GM19043 (cell line): ENCODE data around the gene RUBCN.
"Not testable (repeated sequence)": the region's sequence is repeated elsewhere in the genome, so short reads cannot be mapped to it uniquely, and the experiment has no call there.

Source experiments
- ATAC-seq: cut with Tn5 transposase; IDR thresholded peaks from one replicate; pipeline ENCODE4 v1.9.1; 2021; ENCODE audit warnings: low read depth; ENCODE audit not compliant: unreplicated experiment

RUBCN gene

DNA sequence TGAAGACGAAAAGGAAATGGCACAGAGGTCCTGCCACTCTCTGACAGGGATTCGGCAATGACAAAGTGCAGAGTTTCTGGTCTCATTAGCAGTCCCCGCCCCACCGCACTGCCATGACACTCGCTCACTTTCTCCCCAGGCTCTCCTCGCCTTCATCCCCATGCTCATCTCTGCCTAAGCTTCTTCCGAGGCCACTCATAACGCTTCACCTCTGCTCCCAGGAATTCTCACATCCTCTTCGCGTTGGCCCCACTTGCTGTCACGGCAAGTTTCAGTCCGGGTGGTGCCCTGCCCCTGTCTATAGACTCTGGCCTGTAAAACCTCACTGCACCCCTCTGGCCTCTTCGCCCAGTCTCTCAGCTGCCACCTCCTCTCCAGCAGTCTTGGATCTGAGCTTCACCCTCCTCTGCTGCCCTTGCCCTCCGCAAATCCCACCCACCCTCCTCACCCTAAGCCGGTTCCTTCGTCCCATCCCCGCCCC is 654 bp downstream of the RUBCN start:
- no peak for ATAC-seq

DNA sequence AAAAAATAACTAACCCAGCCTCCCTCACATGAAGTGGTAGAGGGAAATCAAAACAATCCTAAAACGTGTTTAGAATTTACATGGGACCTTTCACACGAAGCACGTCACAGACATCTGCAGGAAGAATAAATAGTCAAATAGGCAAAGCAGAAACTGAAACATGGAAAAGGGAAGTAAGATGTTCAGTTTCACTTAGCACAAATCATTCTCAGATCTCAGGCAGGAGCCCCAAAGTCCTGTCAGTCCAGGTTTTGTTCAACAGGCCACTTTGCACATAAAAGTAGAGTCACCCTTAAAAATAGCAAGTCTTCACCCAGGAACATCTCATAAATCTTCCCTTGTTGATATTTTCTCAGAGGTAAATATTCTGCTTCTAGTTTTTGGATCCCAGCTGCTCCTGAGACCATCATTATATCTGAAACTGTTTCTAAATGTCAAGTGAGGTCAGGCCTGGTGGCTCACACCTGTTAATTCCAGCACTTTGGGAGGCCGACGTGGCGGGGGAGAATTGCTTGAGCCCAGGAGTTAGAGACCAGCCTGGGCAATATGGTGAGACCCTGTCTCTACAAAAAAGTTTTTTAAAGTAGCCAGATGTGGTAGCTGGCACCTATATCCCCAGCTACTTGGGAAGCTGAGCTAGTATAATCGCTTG is 1.9 kb downstream of the RUBCN start:
- peak; percentile 46 for ATAC-seq

DNA sequence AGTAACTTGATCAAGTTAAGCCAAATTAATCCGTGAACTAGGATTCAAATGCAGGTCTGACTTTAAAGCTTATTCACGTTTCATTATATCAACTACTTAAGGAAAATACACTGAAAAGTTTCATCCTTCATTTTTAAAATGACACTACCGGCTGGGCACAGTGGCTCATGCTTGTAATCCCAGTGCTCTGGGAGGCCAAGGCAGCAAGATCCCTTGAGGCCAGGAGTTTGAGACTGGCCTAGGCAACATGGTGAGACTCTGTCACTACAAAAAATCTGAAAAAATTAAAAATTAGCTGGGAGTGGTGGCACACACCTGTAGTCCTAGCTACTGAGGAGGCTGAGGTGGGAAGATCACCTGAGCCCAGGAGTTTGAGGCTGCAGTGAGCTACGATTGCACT is 3.7 kb downstream of the RUBCN start:
- ATAC-seq, result no peak

DNA sequence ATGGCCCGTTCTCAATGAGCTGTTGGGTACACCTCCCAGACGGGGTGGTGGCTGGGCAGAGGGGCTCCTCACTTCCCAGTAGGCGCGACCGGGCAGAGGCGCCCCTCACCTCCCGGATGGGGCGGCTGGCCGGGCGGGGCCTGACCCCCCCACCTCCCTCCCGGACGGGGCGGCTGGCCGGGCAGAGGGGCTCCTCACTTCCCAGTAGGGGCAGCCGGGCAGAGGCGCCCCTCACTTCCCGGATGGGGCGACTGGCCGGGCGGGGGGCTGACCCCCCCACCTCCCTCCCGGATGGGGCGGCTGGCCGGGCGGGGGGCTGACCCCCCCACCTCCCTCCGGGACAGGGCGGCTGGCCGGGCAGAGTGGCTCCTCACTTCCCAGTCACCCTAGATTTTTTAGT is 5.2 kb downstream of the RUBCN start:
- ATAC-seq, result not testable (repeated sequence)

DNA sequence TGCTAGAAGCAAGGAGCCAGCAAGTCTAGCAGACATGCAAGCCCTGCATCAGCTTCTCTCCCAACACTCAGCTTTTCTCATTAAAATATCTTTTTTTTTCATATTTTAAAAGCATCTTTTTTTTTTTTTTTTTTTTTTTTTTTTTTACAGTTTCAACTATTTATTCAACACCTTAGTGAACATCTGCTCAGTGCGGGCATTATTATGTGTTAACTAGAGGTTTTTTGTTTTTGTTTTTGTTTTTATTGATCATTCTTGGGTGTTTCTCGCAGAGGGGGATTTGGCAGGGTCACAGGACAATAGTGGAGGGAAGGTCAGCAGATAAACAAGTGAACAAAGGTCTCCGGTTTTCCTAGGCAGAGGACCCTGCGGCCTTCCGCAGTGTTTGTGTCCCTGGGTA is 5.9 kb downstream of the RUBCN start:
- ATAC-seq, result not testable (repeated sequence)

DNA sequence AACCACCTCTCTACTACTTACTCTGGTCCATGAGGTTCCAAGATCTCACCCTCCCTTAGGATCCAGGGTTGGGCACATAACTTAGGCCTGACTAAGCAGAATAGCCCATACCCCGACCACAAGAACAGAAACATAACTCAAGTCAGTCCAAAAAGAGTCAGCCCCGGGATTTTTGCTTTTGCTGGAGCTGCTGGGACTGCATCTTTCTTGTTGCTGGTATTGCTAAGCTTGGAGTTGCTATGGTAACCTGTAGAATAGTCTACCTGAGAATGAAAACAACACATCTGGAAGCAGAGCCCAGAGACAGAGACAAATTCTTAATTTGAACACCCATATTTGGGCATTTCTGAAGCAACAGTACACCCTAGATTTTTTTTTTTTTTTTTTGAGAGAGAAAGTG is 6.5 kb downstream of the RUBCN start:
- no peak for ATAC-seq

DNA sequence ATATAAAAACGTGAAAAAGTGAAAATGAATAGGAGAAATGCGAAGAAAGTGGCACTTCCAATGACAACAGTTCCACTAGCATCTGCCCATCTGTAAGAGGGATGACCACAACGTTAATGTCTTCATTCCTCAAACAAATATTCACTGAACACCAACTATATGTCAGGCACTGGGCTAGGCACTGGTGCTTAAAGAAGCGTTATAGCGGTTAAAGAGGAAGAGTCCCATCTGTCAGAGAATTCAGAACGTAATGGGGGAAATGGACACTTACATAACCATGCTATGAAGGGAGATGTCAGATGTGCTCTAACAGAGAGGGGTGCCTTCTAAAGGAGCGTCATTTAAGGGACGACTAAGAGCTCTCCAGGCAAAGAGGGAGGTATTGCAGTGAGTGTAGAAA is 8.2 kb downstream of the RUBCN start:
- ATAC-seq, result no peak

DNA sequence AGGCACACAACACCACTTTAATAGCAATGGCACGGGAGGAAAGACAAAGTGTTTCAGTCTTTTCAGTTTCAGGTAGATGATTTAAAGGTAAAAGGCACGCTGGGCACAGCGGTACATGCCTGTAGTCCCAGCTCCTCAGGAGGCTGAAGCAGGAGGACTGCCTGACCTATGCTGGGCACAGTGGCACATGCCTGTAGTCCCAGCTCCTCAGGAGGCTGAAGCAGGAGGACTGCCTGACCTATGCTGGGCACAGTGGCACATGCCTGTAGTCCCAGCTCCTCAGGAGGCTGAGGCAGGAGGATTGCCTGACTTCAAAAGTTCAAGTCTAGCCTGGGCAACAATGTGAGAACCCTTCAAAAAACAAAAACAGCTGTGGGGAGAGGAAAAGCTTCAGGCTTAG is 8.8 kb downstream of the RUBCN start:
- not testable (repeated sequence) for ATAC-seq

DNA sequence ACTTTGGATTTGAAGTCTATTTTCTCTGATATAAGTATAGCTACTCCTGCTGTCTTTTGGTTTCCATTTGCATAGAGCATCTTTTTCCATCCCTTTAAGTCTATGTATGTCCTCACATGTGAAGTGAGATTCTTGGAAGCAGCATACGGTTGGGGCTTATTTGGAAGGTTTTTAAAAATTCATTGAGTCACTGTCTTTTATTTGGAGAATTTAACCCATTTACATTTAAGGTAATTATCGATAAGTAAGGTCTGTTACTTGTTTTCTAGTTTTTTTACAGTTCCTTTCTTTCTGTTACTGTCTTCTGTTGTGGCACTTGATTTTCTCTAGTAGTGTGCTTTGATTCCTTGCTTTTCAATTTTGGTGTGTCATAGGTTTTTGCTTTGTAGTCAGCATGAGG is 14.0 kb downstream of the RUBCN start:
- ATAC-seq, result no peak

DNA sequence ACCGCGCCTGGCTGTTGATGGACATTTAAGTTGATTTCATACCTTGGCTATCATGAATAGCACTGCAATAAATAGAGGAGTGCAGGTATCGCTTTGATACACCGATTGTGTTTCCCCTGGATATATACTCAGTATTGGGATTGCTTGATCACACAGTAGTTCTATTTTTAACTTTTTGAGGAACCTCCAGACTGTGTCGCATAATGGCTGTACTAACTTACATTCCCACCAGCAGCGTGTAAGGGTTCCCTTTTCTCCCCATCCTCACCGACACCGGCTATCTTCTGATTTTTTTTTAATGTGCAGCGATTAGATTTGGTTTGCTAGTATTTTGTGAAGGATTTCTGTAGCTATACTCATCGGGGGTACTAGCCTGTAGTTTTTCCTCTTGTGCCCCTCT is 16.0 kb downstream of the RUBCN start:
- ATAC-seq, result no peak

DNA sequence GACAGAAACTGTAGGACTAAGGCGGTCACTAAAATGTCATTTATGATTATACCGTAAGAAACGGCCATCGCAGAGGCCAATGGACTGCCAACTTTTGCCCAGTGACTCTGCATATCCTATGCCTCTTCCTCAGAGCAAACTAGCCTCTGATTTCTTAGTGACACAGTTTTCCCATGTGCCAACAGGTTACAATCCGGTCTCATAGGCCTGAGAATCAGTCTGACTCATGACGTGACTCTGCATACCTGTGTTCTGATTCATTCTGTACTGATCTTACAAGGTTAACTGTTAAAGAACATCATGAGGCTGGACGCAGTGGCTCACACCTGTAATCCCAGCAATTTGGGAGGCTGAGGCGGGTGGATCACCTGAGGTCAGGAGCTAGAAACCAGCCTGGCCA is 17.8 kb downstream of the RUBCN start:
- no peak for ATAC-seq

DNA sequence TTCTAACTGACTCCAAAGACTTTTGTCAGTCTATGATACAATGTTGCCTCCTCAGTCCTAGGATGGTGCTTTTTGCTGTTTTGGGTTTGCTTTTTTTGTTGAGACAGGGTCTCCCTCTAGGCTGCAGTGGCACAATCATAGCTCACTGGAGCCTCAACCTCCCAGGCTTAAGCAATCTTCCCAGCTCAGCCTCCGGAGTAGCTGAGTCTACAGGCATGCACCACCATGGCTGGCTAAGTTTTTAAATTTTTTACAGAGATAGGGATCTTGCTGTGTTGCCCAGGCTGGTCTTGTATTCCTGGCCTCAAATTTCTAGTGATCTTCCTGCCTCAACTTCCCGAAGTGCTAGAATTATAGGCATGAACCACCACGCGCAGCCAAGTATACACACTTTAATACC is 22.5 kb downstream of the RUBCN start:
- ATAC-seq, result no peak

DNA sequence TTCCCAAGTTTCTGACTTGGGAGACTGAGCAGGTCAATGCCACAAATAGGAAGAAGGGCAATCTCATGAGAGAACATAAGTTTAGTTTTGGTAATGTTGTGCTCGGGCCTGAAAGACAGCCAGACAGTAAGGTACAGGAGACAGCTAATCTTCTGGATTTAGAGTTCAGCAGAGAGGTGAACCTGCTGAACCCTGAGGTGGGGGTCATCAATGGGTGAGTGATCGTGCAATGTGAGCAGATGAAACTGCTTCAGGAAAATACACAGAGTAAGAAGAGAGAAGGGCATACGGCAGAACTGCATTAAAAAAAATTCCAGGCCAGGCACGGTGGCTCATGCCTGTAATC is 23.3 kb downstream of the RUBCN start:
- ATAC-seq, result no peak

DNA sequence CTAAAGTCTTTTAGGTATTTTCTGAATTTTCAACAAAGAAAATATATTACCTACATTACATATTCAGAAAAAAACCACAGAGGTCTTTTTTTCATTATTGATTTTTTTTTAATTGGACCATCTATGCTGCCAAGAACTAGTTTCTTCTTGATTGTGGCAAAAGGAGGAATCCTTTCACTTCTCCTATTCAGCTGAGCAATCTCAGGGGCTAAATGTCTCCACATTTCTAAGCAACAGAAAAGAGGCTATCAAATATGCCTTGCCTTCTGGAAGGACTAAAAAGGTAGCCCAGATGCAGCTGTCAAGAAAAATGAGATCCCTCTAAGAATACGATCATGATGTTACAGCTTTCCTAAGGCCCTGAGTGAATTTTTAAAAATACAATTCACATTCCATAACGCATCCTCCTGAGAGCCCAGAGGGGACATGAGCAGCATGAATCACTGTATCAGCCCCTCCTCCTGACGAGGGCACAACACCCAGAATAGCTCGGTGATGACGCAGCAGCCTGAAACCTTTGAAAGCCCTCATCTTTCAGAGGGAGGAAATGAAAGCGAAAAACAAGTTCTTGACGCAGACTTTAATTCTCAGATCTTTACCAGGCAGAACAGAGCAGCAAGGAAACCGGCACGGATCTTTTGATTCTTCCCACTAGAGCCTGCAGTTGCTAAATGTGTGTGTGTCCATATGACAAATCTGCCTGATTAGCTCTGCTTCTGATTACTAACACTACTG is 24.6 kb downstream of the RUBCN start:
- peak; percentile 86 for ATAC-seq

DNA sequence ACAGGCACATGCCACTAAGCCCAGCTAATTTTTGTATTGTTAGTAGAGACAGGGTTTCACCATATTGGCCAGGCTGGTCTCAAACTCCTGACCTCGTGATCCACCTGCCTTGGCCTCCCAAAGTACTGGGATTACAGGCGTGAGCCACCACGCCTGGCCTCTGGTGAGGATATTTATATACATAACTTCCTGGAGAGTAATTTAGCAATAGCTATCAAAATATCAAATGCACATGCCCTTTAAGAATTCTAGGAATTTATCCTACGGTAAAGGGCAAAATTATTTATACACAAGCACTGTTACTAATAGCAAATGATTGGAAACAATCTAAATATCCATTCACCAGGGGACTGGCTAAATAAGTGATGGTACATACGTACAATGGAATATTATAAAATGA is 25.7 kb downstream of the RUBCN start:
- ATAC-seq, result not testable (repeated sequence)

DNA sequence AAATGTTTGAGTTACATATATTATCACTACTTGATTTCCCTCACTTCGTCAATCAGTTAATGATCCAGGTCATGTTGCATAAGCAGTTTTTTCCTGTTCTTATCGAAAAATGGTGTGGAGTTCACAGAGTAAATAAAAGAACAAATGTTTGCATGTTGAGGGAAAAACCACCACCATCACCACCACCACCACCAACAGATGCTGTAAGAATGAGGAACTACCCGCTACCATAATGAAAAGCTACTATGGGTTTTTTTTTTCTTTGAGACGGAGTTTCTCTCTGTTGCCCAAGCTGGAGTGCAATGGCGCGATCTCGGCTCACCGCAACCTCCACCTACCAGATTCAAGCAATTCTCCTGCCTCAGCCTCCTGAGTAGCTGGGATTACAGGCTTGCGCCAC is 27.6 kb downstream of the RUBCN start:
- no peak for ATAC-seq

DNA sequence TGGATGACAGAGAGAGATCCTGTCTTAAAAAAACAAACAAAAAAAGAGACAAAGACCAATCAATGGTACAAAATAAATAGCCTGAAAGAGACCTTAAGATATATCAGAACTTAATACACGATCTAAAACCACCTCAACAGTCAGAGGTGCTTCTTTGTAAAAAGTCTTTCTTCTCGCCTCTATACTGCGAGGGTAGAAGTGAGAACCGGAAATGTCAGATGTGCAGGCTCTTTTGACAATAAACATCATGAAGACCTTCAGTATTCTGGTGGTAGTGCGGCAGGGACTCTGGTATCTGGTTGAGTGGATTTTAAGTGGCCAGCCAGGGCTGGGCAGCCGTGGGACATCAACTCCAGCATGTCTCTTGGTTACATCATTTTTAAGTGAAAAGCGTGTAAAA is 30.0 kb downstream of the RUBCN start:
- no peak for ATAC-seq

DNA sequence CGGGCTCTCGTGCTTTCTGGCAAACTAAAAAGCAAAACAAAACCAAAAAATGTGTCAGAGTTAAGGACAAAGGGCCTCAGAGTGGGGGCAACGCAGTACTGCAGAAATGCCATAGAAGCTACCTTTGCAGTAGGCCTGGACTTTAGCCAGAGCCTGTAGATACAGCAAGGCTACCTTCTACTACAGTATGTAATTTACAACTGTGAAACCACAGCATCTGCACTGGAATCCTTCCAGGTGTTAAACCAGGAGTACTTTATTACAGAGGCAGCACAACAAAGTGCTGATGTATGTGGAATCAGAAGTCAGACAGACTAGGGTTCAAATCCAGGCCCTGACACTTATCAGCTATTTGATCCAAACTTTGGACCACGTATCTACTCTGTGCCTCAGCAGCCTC is 34.9 kb downstream of the RUBCN start:
- ATAC-seq, result no peak

DNA sequence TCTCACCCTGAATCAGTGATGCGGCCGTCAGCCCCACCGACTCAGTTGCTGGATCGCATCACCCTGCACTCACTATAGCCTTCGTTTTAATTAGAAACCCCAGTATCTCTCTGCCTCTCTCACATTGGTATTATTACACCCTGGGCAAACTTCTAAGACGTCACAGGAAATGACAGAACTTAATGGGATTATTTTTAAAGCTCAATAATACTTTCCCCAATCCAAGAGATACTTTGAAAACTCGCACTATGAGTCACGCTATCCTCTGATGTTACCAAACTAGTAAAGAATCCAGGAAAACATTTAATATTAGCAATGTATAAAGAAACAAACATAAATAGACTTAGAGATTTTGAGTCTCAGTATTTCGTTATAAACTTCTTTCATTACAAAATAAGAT is 36.6 kb downstream of the RUBCN start:
- no peak for ATAC-seq

DNA sequence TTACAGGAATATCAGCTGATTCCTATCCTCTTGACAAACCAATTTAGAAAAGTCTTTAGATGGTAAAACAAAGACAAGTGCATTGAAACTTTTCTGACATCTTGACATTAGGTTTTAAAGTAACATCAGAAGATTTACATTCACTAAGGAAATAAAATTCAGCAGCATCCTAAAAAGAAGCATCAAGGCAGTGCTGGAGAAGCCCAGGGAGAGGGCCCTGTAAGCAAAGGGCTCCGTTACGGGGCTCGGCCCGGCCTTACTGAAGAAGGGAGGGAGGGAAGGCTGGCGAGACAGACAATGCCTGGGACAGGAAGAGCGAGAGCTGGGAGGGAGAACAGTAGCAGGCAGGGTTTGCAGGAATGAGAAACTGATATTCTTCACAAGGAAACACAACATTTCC is 39.3 kb downstream of the RUBCN start:
- no peak for ATAC-seq

DNA sequence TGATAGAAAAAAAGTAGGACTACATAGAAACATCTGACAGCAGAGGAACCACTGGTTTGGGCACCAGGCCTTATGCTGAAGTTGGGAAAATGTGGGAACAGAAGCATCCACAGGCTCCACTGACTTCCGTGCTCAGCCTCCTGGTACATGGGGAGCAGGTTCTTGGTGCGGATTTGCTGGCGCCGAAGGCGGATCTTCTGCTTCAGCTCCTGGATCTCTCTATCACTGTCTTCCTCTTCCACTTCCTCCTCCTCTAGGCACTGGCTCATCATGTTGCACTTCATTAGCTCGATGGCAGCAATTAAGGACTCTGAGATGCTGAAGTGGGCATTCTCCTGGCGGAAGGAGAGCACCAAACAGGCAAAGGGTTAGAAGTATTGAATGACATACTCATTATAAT is 42.5 kb downstream of the RUBCN start:
- no peak for ATAC-seq

DNA sequence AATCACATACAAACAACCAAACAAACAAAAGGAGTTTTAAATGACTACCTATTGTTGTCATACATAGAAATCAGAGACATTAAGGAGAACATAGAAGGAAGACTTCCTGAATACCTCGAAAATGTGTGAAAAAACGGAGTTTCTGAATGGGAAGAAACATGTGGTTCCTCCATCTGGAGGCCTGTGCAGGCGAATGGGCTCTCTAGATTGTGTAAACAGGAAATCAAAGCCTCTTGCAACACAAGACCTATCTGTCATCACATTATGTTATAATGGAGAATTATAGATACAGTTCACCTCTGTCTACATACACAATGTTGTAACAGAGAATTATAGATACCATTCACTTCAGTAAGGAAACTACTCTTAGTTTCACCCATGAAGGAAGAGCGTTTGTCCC is 44.1 kb downstream of the RUBCN start:
- ATAC-seq, result no peak
